ENCODE data around the gene PHEX. TPM values are rescaled to one million over a fixed set of nuclear protein-coding genes. Genes with fewer than 3 reads are reported as not detected.

Gene PHEX
- total RNA-seq, 4 donors from 2014 or later = 0.05 TPM; not detected in 3

- Histone ChIP-seq H3K36me3 (no peaks in the 10 kb centered on the region), H3K4me3 (no peak overlapping the region), H3K27ac (no peak overlapping the region), H3K9me3 (no peaks in the 10 kb centered on the region), H3K4me1 (no peaks in the 10 kb centered on the region), H3K27me3 (no peaks in the 10 kb centered on the region)
- DNase-seq = no peak
- in situ Hi-C loops (cut with MboI; ENCODE audit: low sequenced_read_pairs in 4 of 4) = no loop called here
- intact Hi-C loops (cut with DNase I; ENCODE audit: low total_unique reads) = no loop called here
- ATAC-seq = no peak
- TF ChIP-seq POLR2A (IDR thresholded peaks at IDR 0.05) (no peak), CTCF (IDR thresholded peaks at IDR 0.05 in 4 of 5, conservative IDR thresholded peaks at IDR 0.05 in 1 of 5) (no peak)
Observed at GRCh38 chrX:22057667-22058066, 25.5 kb downstream of the PHEX start.

- H3K27me3 ChIP-seq = no peaks in the 10 kb centered on the region
- ATAC-seq (no peak), DNase-seq (no peak)
- H3K9me3 ChIP-seq = no peaks in the 10 kb centered on the region
- intact Hi-C loops (cut with DNase I; ENCODE audit: low total_unique reads) = no loop called here
- TF ChIP-seq POLR2A (IDR thresholded peaks at IDR 0.05) (no peak), CTCF (IDR thresholded peaks at IDR 0.05 in 4 of 5, conservative IDR thresholded peaks at IDR 0.05 in 1 of 5) (no peak)
- H3K4me3 ChIP-seq = no peak overlapping the region
- no peaks in the 10 kb centered on the region for H3K36me3 ChIP-seq
- no peaks in the 10 kb centered on the region for H3K4me1 ChIP-seq
- no peak overlapping the region for H3K27ac ChIP-seq
- in situ Hi-C loops (cut with MboI; ENCODE audit: low sequenced_read_pairs in 4 of 4) = no loop called here
Observed at GRCh38 chrX:22059775-22060174, 27.6 kb downstream of the PHEX start.

GRCh38 chrX:22060415-22061280 lies 28.5 kb downstream of the PHEX start:
- Histone ChIP-seq H3K27ac (no peak overlapping the region), H3K36me3 (no peaks in the 10 kb centered on the region), H3K4me1 (no peaks in the 10 kb centered on the region), H3K4me3 (no peak overlapping the region), H3K27me3 (no peaks in the 10 kb centered on the region), H3K9me3 (no peaks in the 10 kb centered on the region)
- TF ChIP-seq CTCF (IDR thresholded peaks at IDR 0.05 in 4 of 5, conservative IDR thresholded peaks at IDR 0.05 in 1 of 5) (no peak), POLR2A (IDR thresholded peaks at IDR 0.05) (no peak)
- ATAC-seq (no peak), DNase-seq (no peak)
- in situ Hi-C loops (cut with MboI; ENCODE audit: low sequenced_read_pairs in 4 of 4) = no loop called here
- intact Hi-C loops (cut with DNase I; ENCODE audit: low total_unique reads) = no loop called here

- H3K27me3 ChIP-seq = no peaks in the 10 kb centered on the region
- in situ Hi-C loops (cut with MboI; ENCODE audit: low sequenced_read_pairs in 4 of 4) (no loop called here), intact Hi-C loops (cut with DNase I; ENCODE audit: low total_unique reads) (no loop called here)
- H3K36me3 ChIP-seq = no peaks in the 10 kb centered on the region
- no peak overlapping the region for H3K27ac ChIP-seq
- TF ChIP-seq POLR2A (IDR thresholded peaks at IDR 0.05) (no peak), CTCF (IDR thresholded peaks at IDR 0.05 in 4 of 5, conservative IDR thresholded peaks at IDR 0.05 in 1 of 5) (no peak)
- DNase-seq (no peak), ATAC-seq (no peak)
- H3K9me3 ChIP-seq = no peaks in the 10 kb centered on the region
- no peak overlapping the region for H3K4me3 ChIP-seq
- H3K4me1 ChIP-seq = no peaks in the 10 kb centered on the region
Observed at GRCh38 chrX:22063284-22063683, 31.2 kb downstream of the PHEX start.

All from gastrocnemius medialis (tissue), 4 donors.